Stimulated activated effector memory CD8-positive, alpha-beta T cell treated with anti-CD3 and anti-CD28 coated beads, Interleukin-12 subunit alpha, Interleukin-12 subunit beta, amount 100 ng/mL, for 72 hours (primary cell): ENCODE data around the gene IFFO2.
A peak's percentile ranks its signal among the peaks of the same experiment; 100 is the strongest.

Source experiments
- ATAC-seq: fragments of 150-1000 bp; cut with Tn5 transposase; 2 replicates; pipeline ENCODE4 v1.10.0; 2021
- DNase-seq, 2 donors: peaks; one replicate each; pipeline ENCODE4 v3.0.0; 2021 to 2022; ENCODE audit warnings: low spot score in 2 of 2
- H3K27ac Mint-ChIP-seq: one replicate; pipeline ENCODE4 v1.8.0; 2022; ENCODE audit warnings: mild to moderate bottlenecking, mixed read lengths
- H3K36me3 Mint-ChIP-seq: one replicate; pipeline ENCODE4 v1.8.0; 2022; ENCODE audit warnings: mild to moderate bottlenecking, mixed read lengths
- H3K4me1 Mint-ChIP-seq: one replicate; pipeline ENCODE4 v1.8.0; 2022; ENCODE audit warnings: mixed read lengths
- H3K4me3 Mint-ChIP-seq: one replicate; pipeline ENCODE4 v1.8.0; 2022; ENCODE audit warnings: mild to moderate bottlenecking, mixed read lengths
- H3K9me3 Mint-ChIP-seq: one replicate; pipeline ENCODE4 v1.8.0; 2022; ENCODE audit warnings: mixed read lengths

IFFO2 gene

DNA sequence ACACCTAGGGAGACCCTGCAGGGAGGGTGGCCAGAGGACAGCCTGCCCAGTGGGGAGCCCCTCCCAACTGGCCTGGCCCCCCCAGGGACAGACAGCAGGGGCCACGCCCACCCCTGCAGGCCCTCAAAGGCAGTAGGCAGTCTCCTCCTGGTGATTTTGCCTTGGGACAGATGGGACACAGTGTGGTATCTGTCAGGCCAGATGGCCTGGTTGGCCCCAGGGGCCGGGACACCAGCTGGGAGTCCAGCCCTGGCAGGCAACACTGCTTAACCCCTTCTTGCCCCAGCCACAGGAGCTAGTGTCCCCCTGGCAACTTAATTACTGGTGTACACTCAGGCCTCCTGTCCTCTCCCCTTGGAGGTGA lies 17.8 kb downstream of the IFFO2 start:
- Mint-ChIP-seq H3K9me3 (no peaks in the 10 kb centered on the region), H3K27ac (peak overlapping the region; percentile 84), H3K36me3 (peaks cover 30% of the 10 kb centered on the region)

DNA sequence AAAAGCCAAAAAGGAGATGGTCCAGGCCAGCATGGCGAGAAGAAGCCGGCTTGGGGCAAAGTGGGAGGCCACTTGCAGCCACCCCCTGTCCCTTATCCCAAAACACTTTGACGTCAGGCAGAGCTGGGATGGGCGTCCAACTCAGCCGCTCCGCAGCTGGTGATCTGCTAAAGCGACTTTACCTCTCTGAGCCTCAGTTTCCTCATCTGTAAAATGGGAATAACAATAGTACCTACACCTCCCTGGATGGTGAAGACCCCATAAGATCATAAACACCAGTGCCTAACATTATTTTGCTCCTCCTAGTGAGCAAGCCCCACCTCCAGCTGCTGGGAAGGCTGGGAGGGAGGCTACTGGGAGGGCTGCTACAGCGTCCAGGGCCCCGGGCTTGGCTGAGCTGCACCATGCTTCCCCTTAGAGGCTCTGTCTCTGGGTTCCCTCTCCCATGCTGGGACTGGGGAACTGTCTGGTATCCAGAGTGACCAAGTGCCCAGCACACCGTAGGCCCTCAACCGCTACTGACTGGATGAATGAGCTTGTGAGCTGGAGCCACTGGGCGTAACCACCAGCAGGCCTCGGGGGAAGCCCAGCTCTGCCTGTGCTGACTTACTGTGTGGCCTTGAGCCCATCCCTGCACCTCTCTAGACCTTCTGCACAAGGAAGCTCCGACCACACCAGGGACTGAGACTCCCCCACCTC lies 18.3 kb downstream of the IFFO2 start:
- Mint-ChIP-seq H3K4me3 (no peak overlapping the region), H3K36me3 (peaks cover 25% of the 10 kb centered on the region), H3K27ac (peak overlapping the region; percentile 84), H3K4me1 (peaks cover 78% of the 10 kb centered on the region), H3K9me3 (no peaks in the 10 kb centered on the region)
- DNase-seq (no peak), ATAC-seq (peak; percentile 18)

More for the DNA sequence above, 17.8 kb downstream of the IFFO2 start:
- ATAC-seq (no peak), DNase-seq (no peak)
- Mint-ChIP-seq H3K4me3 (no peak overlapping the region), H3K4me1 (peaks cover 82% of the 10 kb centered on the region)

DNA sequence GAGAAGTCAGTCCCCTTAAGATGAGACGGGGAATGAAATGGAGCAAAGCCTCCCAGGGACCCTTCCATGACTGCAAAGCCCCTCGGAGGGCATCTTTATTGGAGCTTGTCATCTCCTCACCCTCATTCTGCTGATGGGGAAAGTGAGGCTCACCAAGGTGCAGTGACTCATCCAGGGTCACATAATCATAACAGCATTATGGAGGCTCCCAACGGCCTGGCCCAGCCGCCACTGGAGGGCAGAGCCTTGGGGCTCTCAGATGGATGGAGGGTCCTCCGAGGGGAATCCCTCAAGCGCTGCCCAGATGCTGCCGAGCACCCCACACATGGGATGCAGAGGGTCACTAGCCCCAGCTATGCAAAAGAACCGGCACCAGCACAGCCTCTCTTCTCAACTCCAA lies 18.9 kb downstream of the IFFO2 start:
- H3K9me3 Mint-ChIP-seq, result no peaks in the 10 kb centered on the region
- peak overlapping the region; percentile 51 for H3K27ac Mint-ChIP-seq
- H3K36me3 Mint-ChIP-seq, result peaks cover 25% of the 10 kb centered on the region
- DNase-seq (no peak), ATAC-seq (peak; percentile 37)
- H3K4me3 Mint-ChIP-seq, result no peak overlapping the region
- peaks cover 83% of the 10 kb centered on the region for H3K4me1 Mint-ChIP-seq

DNA sequence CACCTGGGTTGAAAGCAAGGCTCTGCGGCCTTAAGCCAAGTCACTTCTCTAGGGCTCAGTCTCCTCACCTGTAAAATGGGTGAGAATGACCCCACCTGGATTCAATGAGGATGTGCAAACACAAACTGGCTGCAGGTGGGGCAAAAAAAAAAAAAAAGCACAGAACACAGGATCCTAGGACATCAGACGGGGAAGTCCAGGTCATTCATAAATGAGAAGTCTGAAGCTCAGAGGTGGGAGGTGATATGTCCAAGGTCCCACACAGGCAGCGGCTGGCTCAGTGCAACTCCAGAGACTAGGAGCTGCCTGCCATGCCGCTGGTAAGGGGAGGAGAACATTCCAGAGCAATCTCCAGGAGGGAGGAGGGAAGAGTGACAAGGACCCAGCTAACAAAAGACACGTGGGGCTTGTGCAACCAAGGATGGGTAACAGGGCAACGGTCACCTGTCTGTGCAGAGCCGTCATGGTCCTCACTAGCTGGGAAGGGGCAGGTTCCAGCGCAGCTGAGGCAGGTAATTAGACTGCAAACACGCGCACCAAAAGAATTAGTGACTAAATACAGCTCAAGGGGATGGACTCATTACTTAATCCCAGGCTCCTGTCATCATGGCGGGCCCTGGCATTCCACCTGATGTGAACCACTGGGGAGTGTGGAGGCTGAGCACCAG lies 19.5 kb downstream of the IFFO2 start:
- Mint-ChIP-seq H3K36me3 (peaks cover 22% of the 10 kb centered on the region), H3K27ac (peak overlapping the region; percentile 51), H3K4me1 (peaks cover 84% of the 10 kb centered on the region), H3K9me3 (no peaks in the 10 kb centered on the region), H3K4me3 (no peak overlapping the region)
- ATAC-seq (no peak), DNase-seq (no peak)

DNA sequence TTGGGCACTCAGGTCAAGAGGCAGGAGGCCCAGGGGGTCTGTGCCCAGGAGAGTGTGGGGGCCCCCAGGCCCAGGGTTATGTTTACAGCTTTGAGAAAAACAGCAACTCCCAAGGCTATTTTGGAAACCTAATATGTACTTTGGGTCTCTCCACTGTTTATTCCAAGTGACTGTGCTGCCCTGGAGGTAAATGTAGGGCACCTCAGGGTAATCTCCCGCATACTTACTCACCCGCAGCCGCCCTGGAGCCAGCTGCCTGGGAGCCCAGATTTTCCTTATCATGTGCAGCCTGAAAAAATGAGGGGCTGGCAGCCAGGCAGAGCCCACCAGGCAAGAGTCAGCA lies 20.0 kb downstream of the IFFO2 start:
- H3K4me1 Mint-ChIP-seq, result peaks cover 84% of the 10 kb centered on the region
- H3K36me3 Mint-ChIP-seq, result peaks cover 22% of the 10 kb centered on the region
- H3K4me3 Mint-ChIP-seq, result no peak overlapping the region
- H3K27ac Mint-ChIP-seq, result peak overlapping the region; percentile 51
- no peak for DNase-seq
- no peak for ATAC-seq
- H3K9me3 Mint-ChIP-seq, result no peaks in the 10 kb centered on the region

DNA sequence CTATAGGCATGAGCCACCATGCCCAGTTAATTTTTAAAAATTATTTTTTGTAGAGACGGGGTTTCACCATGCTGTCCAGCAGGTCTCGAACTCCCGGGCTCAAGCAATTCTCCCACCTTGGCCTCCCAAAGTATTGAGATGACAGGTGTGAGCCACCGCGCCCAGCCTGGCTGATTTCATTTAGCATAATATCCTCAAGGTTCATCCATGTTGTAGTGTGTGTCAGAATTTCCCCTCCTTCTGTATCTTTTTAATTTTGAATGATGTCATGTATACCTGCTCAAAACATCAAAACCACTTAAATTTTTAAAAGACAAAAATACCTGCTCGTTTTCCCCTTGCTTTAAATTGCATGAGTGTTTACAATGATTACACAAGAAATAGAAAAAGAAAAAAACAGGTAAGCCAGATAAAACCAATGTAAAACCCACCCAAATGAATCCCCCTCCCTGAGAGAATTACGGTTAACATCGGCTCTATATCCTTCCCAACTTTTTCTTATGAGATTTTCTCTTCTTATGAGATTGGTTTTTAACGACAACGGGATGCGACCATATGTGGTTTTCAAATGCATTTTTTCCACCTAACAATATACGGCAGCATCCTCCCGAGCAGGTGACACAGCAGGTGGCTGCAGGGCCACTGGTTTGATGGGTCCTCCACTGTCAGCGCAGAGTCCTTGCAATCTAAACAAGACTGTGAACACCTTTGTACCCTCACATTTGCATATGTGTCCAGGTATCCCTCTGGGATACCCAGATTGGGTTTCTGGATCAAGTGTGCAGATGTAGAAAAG lies 22.1 kb downstream of the IFFO2 start:
- Mint-ChIP-seq H3K4me1 (peaks cover 84% of the 10 kb centered on the region), H3K4me3 (peak overlapping the region; percentile 41), H3K9me3 (no peaks in the 10 kb centered on the region), H3K36me3 (peaks cover 17% of the 10 kb centered on the region), H3K27ac (peak overlapping the region; percentile 34)
- ATAC-seq (peak; percentile 31), DNase-seq (no peak)

DNA sequence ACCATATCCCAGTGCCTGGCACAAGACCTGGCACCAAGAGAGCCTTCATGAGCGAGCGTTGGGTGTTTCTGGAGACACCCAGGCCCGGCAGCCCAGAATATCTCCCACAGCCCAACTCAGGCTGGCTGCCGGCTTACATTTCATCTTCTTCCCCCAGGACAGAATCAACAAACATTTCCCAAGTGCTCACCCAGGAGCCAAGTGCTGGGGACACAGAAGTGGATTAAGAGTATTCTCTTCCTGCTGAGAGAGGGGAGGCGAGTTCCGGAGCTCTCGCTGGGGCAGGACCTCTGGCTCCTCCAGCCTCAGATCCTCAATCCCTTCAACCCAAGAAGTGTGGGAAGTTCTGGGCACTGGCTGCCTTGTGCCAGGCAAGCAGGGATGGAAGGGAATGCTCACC lies 23.6 kb downstream of the IFFO2 start:
- no peak overlapping the region for H3K4me3 Mint-ChIP-seq

DNA sequence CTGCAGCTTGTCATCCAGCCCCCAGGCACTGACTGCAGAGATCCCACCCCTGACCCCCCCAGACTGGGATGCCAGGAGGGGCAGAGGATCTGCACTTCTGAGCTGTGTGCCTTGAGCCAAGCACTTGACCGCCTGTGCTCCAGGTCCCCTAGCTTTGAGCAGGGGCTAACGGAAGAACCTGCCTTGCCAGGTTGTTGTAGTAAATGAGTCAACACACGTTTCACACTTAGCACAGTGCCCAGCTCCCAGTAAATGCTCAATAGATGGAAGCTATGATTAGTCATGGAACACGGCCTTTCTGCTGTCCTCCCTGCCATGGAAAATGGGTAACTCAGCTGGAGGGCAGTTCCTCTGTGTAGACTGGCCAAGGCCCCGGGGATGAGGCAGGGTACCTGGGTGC lies 24.1 kb downstream of the IFFO2 start:
- H3K36me3 Mint-ChIP-seq, result peaks cover 24% of the 10 kb centered on the region
- peaks cover 87% of the 10 kb centered on the region for H3K4me1 Mint-ChIP-seq
- H3K4me3 Mint-ChIP-seq, result no peak overlapping the region
- H3K9me3 Mint-ChIP-seq, result no peaks in the 10 kb centered on the region
- no peak for ATAC-seq
- DNase-seq, result no peak
- peak overlapping the region; percentile 95 for H3K27ac Mint-ChIP-seq

More for the DNA sequence above, 23.6 kb downstream of the IFFO2 start:
- Mint-ChIP-seq H3K9me3 (no peaks in the 10 kb centered on the region), H3K27ac (peak overlapping the region; percentile 95), H3K4me1 (peaks cover 84% of the 10 kb centered on the region), H3K36me3 (peaks cover 19% of the 10 kb centered on the region)
- no peak for DNase-seq
- ATAC-seq, result no peak

DNA sequence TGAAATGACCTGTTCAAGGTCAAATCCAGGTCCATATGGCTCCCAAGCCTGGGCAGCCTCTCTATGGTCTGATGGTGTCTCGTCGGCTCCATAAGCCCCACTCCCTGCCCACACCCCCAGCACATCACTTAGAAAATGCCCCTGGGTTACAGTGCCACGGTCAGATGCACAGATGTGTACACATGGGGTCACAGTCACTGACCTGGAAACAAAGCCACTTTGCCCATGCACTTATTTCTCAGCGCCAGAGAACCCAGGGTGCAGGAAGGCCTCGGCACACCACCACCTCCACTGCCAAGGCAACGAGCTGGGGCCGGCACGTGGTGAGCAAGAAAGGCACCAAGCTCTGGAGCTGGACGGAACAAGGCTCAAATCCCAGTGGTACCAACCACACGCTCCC lies 24.7 kb downstream of the IFFO2 start:
- DNase-seq (no peak), ATAC-seq (no peak)
- Mint-ChIP-seq H3K36me3 (peaks cover 29% of the 10 kb centered on the region), H3K4me3 (no peak overlapping the region), H3K4me1 (peaks cover 88% of the 10 kb centered on the region), H3K27ac (peak overlapping the region; percentile 95), H3K9me3 (no peaks in the 10 kb centered on the region)

DNA sequence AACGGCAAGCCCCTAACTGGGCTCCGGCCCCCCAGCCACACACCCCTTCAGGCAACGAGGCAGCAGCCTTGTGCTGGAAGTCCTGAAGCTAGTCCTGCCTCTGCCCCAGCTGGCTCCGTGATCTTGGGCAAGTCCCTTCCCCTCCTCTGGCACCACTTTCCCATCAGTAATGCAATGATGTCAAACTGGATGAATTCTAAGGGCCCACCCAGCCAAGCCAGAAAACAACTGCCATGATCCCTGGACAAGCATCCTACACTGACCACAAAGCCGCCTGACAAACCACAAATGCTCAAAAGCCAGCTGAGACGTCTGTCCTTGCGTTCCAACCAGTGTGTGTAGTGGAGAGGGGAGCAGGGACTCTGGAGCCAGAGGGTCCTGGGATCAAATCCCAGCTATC lies 26.8 kb downstream of the IFFO2 start:
- Mint-ChIP-seq H3K4me1 (peaks cover 87% of the 10 kb centered on the region), H3K9me3 (no peaks in the 10 kb centered on the region), H3K27ac (peak overlapping the region; percentile 95), H3K4me3 (peak overlapping the region; percentile 86), H3K36me3 (peaks cover 27% of the 10 kb centered on the region)
- no peak for ATAC-seq
- no peak for DNase-seq

DNA sequence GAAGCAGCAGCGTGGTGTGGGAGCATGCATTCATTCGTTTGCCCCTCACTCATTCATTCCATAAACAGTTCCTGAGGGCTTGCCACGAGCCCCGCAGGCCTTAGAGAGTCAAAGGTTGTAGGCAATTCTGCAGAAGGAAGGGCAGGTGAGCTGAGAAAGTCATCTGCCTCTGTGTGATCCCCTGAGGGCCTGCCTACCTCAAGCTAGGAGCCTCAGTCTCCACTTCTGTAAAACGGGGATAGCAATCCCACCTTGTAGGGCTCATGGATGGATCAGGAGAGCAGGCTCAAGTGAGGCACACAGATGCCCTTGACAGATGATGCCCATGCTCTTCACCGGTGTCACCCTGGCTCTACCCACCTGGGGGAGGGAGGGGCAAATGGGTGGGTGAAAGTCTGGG lies 27.5 kb downstream of the IFFO2 start:
- Mint-ChIP-seq H3K4me1 (peaks cover 90% of the 10 kb centered on the region), H3K36me3 (peaks cover 24% of the 10 kb centered on the region), H3K4me3 (peak overlapping the region; percentile 86), H3K27ac (peak overlapping the region; percentile 95), H3K9me3 (no peaks in the 10 kb centered on the region)
- ATAC-seq (no peak), DNase-seq (no peak)

DNA sequence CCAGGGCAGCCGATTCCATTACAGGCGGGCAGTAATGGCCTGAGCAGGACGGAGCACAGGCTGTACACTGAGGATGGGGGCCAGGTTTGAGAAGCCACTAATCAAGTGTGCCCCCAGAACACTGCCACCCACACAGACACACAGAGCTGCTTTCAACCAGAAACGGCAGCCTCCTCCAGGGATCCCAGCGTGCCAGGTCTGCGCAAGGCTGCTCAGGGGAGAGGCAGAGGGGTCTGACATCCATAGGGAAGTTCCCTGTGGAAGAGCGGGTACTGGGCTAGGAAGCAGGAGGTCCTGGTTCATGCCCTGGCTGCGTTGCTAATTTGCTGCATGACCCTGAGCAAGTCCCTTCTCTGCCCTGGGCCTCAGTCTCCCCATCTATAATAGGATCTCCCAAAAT lies 28.1 kb downstream of the IFFO2 start:
- Mint-ChIP-seq H3K27ac (peak overlapping the region; percentile 95), H3K4me3 (peak overlapping the region; percentile 86), H3K4me1 (peaks cover 95% of the 10 kb centered on the region), H3K36me3 (peaks cover 28% of the 10 kb centered on the region), H3K9me3 (no peaks in the 10 kb centered on the region)
- no peak for ATAC-seq
- no peak for DNase-seq

DNA sequence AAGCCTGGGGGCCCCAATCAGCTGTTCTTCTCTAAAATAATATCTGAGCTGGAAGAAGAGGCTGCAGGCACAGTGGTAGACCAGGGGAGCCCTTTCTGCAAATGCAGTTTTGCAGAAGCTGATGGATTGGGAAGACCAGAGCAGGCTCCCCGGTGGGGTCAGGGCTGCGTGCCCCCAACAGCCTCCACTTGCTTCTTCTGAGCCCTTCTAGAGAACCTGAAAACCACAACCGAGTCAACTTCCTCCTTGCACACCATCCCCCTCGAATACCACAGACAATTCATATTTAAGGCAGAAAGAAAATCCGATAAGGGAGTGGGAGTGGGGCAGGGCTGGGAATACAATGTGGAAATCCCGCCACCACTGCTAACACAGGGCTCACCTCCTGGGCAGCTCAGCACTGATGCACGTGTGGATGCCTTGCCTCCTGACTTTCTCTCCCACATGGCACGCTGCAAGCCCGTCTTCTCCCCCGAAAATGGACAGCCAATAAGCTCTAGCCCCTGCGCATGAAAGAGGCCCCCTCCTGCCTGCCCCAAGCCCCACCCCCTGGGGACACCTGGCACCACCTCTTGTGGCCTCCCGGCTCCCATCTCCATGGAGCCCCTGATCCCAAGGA lies 28.7 kb downstream of the IFFO2 start:
- peak overlapping the region; percentile 95 for H3K27ac Mint-ChIP-seq
- DNase-seq (peak in 1 of 2 donors; percentile 73), ATAC-seq (peak; percentile 58)
- H3K4me1 Mint-ChIP-seq, result peaks cover 99% of the 10 kb centered on the region
- peak overlapping the region; percentile 86 for H3K4me3 Mint-ChIP-seq
- H3K36me3 Mint-ChIP-seq, result peaks cover 34% of the 10 kb centered on the region
- H3K9me3 Mint-ChIP-seq, result no peaks in the 10 kb centered on the region

DNA sequence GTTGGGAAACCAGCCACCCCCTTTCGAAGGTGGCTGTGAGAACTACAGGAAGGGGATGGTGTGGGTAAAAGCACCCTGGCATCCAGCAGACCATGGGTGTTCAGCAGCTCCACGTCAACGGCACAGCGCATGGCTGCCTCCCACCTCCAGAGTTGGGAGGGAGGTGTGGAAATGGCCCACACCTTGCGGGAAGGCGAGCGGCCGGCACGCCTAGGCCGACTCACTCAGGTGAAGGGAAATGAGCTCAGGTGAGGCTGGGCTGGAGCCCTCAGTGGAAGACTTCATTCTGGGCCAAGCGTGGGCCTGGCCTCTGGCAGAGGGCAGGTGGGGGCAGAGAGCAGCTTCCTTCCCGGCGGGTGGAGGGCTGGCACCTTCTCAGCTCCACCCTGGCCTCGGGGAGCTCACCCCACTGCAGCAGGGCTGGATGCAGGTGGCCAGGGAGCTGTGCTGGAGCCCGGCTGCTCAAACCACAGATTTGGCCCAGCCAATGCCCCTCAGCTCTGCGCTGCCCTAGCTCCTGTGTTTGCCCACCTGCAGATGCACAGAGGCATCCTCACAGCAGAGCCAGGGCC lies 29.3 kb downstream of the IFFO2 start:
- Mint-ChIP-seq H3K4me3 (peak overlapping the region; percentile 86), H3K4me1 (peaks cover 96% of the 10 kb centered on the region), H3K9me3 (no peaks in the 10 kb centered on the region), H3K27ac (peak overlapping the region; percentile 95), H3K36me3 (peaks cover 34% of the 10 kb centered on the region)
- peak; percentile 51 for ATAC-seq
- DNase-seq, result no peak
